NCI-H510A (cell line): ENCODE measurements around the gene CA6.
"Not testable (repeated sequence)": the region's sequence is repeated elsewhere in the genome, so short reads cannot be mapped to it uniquely, and the experiment has no call there.

Experiments
- DNase-seq: peaks from one replicate; lab custom pipeline; 2025; lab: John Stamatoyannopoulos, UW

CA6 gene

DNA sequence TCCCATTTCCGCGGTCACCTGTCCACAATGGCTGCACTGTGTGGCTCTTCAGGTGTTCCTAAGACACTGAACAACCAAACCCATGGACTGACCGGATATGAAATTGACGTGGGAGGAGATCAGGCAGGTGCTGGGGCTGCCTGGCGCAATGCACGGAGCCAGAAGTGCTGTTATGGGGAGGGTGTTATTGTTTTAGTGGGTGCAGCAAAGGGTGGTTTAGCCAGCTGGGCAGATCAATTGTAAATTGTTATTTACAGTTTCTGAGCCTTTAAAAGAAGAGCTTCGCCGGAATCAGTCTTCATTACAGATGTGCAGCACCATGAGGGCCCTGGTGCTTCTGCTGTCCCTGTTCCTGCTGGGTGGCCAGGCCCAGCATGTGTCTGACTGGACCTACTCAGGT, at the start of gene CA6:
Gene CA6 (plus strand): TSS at position 301 of the 400 bp plus-strand sequence. CDS start 19 bp downstream, at position 320.
- peak; percentile 64 for DNase-seq

DNA sequence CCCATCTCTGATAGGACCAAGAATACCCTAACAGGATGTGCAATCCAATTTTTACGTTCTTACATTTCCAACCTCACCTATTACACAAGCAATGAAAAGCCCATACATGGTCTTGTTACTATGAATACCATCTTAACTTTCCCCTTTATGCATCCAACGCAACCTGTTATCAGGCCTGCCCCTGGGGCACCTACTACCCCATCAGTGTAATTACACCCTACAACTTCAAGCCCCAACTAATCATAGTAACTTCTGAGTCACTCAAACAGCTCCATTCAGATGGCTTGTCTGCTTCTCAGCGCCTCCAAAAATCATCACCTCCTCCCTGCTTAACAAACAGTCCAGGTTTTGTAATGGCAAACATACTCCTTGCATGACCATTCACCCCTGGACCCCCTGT, 48.9 kb upstream of the CA6 start:
- not testable (repeated sequence) for DNase-seq

DNA sequence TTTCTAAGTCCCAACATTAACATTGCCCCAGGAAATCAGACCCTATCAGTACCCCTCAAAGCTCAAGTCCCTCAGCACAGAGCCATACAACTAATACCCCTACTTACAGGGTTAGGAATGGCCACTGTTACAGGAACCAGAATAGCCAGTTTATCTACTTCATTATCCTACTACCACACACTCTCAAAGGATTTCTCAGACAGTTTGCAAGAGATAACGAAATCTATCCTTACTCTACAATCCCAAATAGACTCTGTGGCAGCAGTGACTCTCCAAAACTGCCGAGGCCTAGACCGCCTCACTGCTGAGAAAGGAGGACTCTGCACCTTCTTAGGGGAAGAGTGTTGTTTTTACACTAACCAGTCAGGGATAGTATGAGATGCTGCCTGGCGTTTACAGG, 48.2 kb upstream of the CA6 start:
- not testable (repeated sequence) for DNase-seq

DNA sequence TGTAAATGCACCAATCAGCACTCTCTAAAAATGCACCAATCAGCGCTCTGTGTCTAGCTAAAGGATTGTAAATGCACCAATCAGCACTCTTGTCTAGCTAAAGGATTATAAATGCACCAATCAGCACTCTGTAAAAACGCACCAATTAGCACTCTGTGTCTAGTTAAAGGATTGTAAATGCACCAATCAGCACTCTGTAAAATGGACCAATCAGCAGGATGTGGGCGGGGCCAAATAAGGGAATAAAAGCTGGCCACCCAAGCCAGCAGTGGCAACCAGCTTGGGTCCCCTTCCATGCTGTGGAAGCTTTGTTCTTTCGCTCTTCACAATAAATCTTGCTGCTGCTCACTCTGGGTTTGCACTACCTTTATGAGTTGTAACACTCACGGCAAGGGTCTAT, 47.2 kb upstream of the CA6 start:
- not testable (repeated sequence) for DNase-seq

DNA sequence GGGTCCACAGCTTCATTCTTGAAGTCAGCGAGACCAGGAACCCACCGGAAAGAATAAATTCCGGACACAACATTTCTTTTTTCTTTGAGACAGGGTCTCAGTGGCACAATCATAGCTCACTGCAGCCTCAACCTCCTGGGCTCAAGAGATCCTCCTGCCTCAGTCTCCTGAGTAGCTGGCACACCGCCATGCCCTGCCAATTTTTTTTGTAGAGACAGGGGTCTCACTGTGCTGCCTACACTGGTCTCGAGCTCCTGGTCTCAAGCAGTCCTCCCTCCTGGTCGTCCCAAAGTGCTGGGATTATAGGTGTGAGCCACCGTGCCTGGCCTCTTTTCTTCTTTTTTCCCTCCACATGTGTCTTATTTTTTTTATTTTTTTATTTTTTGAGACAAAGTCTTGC, 46.6 kb upstream of the CA6 start:
- DNase-seq = no peak

DNA sequence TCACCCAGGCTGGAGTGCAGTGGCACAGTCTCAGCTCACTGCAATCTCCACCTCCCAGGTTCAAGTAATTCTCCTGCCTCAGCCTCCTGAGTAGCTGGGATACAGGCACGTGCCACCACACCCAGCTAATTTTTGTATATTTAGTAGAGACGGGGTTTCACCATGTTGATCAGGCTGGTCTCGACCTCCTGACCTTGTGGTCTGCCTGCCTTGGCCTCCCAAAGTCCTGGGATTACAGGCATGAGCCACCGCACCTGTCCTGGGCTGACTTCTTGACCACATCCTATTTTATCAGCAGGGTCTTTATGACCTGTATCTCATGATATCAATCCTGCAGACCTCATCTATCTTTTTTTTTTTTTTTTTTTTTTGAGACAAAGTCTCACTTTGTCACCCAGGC, 45.0 kb upstream of the CA6 start:
- not testable (repeated sequence) for DNase-seq

DNA sequence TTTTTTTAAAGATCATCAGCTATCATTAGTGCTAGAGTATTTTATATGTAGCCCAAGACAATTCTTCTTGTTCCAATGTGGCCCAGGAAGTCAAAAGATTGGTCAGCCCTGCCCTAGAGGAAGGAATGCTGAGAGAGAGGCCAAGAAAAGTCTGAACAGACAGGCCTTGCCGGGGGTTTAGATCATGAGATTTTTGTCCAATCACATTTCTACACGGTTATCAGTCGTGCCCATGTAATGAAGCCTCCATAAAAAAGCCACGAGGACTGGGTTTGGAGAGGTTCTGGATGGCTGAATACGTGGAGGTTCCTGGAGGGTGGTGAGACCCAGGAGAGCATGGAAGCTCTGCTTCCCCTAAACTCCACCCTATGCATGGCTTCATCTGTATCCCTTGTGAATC, 42.9 kb upstream of the CA6 start:
- DNase-seq = no peak

DNA sequence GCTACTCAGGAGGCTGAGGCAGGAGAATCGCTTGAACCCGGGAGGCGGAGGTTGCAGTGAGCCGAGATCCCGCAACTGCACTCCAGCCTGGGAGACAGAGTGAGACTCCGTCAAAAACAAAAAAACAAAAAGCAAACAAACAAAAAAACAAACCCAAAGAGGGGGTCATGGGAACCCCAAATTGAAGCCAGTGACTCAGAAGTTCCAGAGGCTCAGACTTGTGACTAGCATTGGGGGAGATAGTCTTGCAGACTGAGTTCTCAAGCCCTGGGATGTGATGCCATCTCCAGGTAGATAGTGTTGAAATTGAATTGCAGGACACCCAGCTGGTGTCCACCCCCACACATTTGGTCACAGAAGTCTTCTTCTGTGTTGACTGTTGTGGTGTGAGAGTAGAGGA, 42.3 kb upstream of the CA6 start:
- DNase-seq = no peak

DNA sequence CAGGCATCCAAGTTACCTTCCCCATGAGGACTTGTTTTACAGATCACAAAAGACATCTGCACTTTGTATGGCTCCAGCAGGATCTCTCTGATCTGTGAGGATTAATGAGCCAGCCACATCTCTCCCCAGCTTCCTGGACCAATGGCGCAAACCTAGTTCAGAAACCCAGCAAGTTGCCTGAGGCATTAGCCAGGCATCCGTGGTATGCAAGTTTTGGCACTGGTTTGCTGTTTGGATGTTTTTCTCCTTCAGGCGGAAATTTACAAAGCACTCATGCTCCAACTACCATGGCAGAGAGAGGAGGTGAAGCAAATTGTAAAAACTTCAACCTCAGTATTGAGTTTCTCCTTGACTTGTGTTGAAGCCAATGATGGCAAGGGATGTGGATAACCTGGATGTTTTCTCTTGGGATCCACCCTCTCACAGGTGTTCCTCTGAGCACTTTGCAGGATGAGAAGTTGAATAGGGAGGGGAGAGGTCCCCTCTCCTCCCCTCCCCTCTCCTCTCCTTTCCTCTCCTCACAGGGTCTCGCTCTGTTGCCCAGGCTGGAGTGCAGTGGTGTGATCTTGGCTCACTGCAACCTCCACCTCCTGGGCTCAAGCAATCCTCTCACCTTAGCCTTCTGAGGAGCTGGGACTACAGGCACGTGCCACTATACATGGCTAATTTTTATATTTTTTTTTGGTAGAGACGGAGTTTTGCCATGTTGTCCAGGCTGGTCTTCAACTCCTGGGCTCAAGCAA, 41.6 kb upstream of the CA6 start:
- DNase-seq = peak; percentile 50

DNA sequence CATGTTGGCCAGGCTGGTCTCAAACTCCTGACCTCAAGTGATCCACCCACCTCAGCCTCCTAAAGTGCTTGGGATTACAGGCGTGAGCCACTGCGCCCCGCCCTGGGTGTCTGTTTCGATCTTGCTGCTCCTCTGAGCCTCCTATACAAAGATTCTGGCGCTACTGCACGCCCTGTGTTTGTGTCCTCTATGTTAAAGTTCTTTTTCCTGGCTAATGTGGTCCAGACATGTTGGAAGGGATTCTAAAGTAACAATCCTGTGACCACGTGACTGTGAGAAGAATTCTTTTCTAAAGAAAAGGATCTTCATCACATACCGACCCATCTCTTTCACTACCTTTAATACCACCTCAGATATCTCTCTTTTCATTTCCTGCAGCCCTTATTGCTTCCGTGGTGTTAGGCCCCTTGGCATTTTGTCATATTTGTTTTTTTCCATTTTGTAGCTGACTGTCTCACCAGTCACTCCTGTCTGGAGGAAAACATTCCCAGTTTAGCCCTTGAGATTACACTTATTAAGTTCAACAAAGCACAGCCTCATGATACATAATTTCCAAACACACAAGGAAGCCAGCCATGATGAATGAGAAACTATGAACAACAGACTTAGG, 40.0 kb upstream of the CA6 start:
- no peak for DNase-seq

DNA sequence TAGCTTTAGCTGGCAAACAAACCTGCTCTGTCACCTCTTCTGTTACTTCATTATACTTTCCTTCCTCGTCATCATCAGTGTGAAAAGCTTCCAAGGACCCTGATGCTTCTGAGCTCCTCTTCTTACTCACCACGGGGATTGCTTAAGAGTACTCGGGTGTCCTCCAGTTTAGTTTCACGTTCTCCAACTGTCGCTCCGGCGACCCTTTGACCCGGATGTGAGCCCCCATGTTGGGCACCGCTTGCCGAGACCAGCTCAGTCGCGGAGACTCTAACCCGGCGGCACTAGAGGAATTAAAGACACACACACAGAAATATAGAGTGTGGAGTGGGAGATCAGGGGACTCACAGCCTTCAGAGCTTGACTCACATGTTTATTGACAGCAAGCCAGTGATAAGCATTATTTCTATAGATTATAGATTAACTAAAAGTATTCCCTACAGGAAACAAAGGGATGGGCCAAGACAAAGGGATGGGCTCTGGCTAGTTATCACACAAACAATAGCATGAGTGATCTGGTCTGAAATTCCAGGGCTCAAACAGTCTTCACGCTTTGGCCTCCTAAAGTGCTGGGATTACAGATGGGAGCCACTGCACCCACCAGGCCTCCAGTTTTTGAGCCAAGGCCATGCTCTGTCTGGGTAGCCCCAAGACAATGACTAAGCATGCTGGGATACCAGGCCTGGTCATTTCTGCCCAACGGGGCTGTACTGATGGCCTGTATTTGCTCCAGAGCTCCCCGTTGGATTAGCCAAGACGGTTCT, 37.1 kb upstream of the CA6 start:
- no peak for DNase-seq

DNA sequence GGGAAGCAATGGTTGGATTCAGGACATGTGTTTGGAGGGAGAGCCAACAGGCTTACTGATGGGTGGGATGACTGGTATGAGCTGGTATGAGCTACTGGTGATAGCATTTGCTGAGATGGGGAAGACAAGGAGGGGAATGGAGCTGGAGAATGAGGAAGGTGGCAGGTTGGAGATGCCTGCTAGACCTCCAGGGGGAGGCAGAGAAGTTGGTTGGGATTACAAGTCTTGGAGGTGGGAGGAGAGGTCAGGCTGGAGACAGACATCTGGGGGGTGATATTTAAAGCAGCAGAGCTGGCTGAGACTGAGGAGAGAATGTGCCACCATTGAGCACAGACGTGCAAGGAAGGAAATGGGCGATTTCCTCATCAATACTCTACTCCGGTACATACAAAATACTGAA, 35.3 kb upstream of the CA6 start:
- no peak for DNase-seq

DNA sequence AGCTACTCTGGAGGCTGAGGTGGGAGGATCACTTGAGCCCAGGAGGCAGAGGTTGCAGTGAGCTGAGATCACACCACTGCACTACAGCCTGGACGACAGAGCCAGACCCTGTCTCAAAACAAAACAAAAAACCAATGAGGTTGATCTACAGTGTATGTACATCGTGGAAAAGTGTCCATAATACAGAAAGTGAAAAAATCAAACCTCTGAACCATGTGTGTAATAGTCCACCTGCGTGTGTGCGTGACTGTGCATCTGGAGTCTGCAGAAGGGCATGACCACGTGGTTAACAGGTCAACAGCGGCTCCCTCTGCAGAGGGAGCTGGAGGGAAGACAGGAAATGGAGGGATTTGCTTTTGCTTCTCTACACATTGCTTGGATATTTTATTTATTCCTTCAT, 34.8 kb upstream of the CA6 start:
- peak; percentile 80 for DNase-seq

DNA sequence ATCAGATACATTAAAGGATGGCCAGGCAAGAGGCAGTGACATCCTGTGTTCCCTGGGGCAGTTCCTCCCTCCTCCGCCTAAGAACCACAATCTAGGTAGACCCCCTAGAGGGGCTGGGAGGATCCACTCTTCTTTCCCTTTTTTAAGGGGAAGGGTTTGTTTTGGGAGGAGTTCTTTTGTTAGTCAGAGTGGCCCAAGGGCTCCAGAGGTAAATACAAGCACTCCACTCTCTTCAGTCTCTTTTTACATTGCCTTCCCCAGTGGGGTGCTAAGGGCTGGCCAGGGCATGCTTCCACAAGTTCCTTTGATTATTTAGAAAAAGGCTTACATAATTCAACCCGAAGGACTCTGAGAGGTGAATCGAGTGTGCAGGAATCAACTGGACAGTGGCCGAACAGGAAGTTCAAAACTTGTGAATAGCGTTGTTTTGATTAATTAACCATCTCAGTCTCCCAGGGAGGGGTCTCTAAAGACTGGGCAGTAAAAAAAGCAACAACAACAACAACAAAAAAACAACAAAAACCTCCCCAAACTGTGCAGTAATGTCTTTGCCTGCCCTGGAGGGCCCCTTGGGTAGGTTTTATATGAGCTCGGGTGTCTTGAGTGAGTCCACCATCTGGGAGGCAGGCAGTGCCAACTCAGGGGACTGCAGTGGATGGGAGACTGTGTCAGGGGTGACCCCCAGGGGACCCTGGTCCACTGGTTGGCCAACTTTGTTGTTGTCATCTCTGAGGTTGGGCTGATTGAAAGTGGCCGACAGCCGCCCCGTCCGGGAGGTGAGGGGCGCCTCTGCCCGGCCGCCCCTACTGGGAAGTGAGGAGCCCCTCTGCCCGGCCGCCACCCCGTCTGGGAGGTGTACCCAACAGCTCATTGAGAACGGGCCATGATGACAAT, 34.0 kb upstream of the CA6 start:
- peak; percentile 41 for DNase-seq

DNA sequence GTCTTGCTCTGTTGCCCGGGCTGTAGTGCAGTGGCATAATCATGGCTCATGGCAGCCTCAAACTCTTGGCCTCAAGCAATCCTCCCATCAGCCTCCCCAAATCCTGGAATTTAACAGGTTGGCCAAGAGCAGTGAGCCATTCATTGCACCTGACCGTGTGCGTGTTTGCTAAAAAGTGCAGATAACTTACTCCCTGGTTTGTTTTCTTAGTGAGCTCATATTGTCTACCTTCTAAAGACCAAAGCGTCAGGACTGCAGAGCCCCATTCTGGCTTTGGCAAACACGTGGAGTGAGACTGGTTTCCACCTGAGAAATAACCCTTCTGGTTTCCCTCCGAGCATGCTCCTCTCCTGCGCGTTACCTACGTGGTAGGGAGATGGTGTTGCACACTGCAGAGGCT, 32.2 kb upstream of the CA6 start:
- DNase-seq = peak; percentile 39

DNA sequence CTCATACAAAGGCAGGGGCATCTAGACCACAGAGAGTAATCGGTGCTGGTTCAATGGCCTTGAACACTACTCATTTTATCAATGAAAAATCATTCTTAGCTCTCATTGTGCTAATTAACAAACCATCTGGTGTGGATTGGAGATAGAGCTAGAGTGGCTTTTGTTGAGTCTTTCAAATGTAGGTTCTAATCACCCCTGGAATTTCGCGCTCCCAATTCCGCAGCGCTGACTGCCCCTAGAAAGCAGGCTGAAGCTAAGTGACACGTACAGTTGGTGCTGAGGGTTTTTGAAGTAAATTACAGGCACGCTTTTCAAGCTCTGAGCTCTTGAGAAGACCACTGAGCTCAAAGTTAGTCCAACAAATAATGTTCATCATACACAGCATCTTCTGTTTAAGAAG, 31.2 kb upstream of the CA6 start:
- DNase-seq = no peak

DNA sequence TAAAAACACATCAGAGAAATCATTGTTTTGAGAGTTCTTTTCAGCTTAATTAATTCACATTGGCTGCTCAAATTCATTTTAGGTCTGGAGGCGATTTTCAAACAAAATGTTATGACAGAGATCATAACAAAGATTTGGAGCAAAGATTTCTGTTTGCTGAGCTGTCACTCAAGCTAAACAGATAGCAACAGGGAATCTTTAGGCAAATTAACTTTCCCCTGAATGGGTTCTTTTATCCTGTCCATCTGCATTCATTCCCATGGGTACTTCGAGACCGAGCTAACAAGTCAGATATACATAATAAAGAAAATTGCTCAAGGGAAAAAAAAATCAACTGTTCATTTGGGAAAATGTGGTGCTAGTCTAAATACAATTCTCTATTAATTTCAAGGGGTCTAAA, 30.2 kb upstream of the CA6 start:
- DNase-seq = no peak

DNA sequence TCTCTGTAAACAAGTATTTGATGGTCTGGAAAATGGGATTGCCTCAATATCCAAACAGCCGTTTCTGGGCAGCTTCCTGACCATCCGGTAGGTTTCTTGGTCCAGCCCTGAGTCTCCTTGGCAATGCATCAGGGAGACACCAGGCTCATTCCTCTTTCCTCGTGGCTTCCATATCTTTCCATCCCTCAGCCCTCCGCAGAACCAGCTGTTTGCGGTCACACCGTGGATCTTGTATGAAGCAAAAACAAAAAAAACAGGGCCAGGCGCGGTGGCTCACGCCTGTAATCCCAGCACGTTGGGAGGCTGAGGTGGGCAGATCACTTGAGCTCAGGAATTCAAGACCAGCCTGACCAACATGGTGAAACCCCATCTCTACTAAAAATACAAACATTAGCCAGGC, 28.1 kb upstream of the CA6 start:
- not testable (repeated sequence) for DNase-seq

DNA sequence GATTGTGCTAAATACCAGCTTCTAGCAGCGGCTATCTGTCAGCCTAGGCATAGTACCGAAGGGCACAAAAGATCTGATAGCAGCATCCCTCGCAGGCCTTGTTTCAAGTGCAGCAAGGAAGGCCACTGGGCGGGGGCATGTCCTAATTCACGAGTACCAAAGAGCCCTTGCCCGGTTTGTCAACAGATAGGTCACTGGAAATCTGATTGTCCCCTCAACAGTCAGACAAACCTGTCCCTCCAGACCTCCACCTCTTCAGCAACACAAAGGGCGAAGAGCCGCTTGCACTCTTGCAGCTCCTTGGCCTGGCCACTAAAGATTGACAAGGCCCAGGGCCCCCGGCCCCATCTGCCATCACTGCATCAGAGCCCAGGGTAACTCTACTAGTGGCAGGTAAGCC, 22.7 kb upstream of the CA6 start:
- no peak for DNase-seq

DNA sequence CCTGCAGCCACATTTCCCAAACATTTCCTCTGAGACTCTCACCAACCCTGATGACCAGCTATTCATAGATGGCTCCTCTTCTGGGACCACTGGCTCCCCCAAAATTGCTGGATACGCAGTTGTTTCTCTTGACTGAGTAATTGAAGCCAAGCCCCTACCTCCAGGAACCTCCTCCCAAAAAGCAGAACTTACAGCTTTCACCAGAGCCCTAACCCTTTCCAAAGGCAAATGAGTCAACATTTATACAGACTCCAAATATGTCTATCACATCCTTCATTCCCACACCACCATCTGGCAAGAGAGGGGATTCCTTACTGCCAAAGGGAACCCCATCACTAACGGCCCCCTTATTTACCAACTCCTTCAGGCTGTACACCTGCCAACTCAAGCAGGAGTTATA, 20.3 kb upstream of the CA6 start:
- DNase-seq = peak; percentile 46

DNA sequence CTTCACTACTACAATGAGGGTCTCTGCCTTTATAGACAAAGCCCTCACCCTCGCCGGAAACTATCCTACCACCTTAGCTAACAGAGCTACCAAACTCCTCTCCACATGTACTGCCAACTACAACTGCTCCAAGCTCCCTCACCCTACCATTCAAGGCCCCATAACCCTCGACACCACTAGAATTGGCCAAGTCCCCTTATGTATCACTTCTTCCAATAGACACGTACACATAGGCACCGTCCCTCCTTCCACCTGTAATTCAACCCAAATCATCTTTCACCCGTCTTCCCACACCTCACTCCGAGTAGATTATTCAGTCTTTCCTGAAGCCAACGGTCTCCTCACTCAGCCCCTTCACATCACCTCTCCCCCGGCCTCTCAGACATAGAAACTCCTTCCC, 19.7 kb upstream of the CA6 start:
- DNase-seq = no peak
